Measurements from ENCODE around the gene LDAH.

Gene LDAH

GRCh38 chr2:20747317-20747716, 75.6 kb downstream of the LDAH start:
- TF ChIP-seq CTCF (IDR thresholded peaks at IDR 0.05; ENCODE audit: insufficient read depth, low read depth, low read length, missing control alignments): no peak
- DNase-seq (ENCODE audit: low read depth): no peak
- no peak overlapping the region for H3K4me3 ChIP-seq (ENCODE audit: low read length)

GRCh38 chr2:20745924-20746555, 76.9 kb downstream of the LDAH start:
- TF ChIP-seq CTCF (IDR thresholded peaks at IDR 0.05; ENCODE audit: insufficient read depth, low read depth, low read length, missing control alignments): no peak
- no peak for DNase-seq (ENCODE audit: low read depth)
- H3K4me3 ChIP-seq (ENCODE audit: low read length): no peak overlapping the region

GRCh38 chr2:20744366-20745335, 78.2 kb downstream of the LDAH start:
- TF ChIP-seq CTCF (IDR thresholded peaks at IDR 0.05; ENCODE audit: insufficient read depth, low read depth, low read length, missing control alignments): no peak
- DNase-seq (ENCODE audit: low read depth): no peak
- no peak overlapping the region for H3K4me3 ChIP-seq (ENCODE audit: low read length)

- no peak overlapping the region for H3K4me3 ChIP-seq (ENCODE audit: low read length)
- no peak for DNase-seq (ENCODE audit: low read depth)
- TF ChIP-seq CTCF (IDR thresholded peaks at IDR 0.05; ENCODE audit: insufficient read depth, low read depth, low read length, missing control alignments): no peak
Measured at GRCh38 chr2:20738772-20739171, 84.1 kb downstream of the LDAH start.

- H3K4me3 ChIP-seq (ENCODE audit: low read length): no peak overlapping the region
- no peak for DNase-seq (ENCODE audit: low read depth)
- TF ChIP-seq CTCF (IDR thresholded peaks at IDR 0.05; ENCODE audit: insufficient read depth, low read depth, low read length, missing control alignments): no peak
Measured at GRCh38 chr2:20737505-20737904, 85.4 kb downstream of the LDAH start.

- H3K4me3 ChIP-seq (ENCODE audit: low read length): no peak overlapping the region
- TF ChIP-seq CTCF (IDR thresholded peaks at IDR 0.05; ENCODE audit: insufficient read depth, low read depth, low read length, missing control alignments): no peak
- DNase-seq (ENCODE audit: low read depth): peak; percentile 77
Measured at GRCh38 chr2:20728114-20728758, 94.7 kb downstream of the LDAH start.

Data from epithelial cell of esophagus (primary cell).